ENCODE results near the gene PLTP. TPM values are rescaled to one million over a fixed set of nuclear protein-coding genes. Genes with fewer than 3 reads are reported as not detected.
"Not testable (repeated sequence)": the region's sequence is repeated elsewhere in the genome, so short reads cannot be mapped to it uniquely, and the experiment has no call there.

PLTP gene
- total RNA-seq, 1 experiment from 2014 or later = 0.37 TPM

- Mint-ChIP-seq H3K4me1 (ENCODE audit: insufficient read depth, unreplicated experiment) (peaks cover 8% of the 10 kb centered on the region), H3K9me3 (ENCODE audit: unreplicated experiment) (no peaks in the 10 kb centered on the region), H3K4me3 (ENCODE audit: unreplicated experiment) (no peak overlapping the region), H3K36me3 (ENCODE audit: insufficient read depth, unreplicated experiment) (no peaks in the 10 kb centered on the region), H3K27ac (ENCODE audit: low read depth, unreplicated experiment) (no peak overlapping the region), H3K27me3 (ENCODE audit: insufficient read depth, unreplicated experiment) (no peaks in the 10 kb centered on the region)
- no peak for DNase-seq (ENCODE audit: unreplicated experiment)
- intact Hi-C loops (cut with micrococcal nuclease) = no loop called here
- BruUV-seq (replicated peaks) = no TSS peak
- TF ChIP-seq CTCF (IDR thresholded peaks at IDR 0.05; ENCODE audit: unreplicated experiment) = no peak
- ChIA-PET CTCF (interaction anchor here (0.6 to 1.4 kb wide), 8 partner anchors 13 to 614 kb away, joined by 3 to 5 read pairs (median 4); partner anchors contain the start of gene CTSA), POLR2A (interaction anchor here (0.6 to 2.9 kb wide), 24 partner anchors 10 to 1188 kb away, joined by 3 to 49 read pairs (median 4); partner anchors contain the start of genes CTSA, NEURL2, PCIF1 and SNX21)
These were observed 7.1 kb downstream of the PLTP start for GRCh38 chr20:45904583-45905504.

- no peak for TF ChIP-seq CTCF (IDR thresholded peaks at IDR 0.05; ENCODE audit: unreplicated experiment)
- DNase-seq (ENCODE audit: unreplicated experiment) = no peak
- peaks cover 8% of the 10 kb centered on the region for H3K4me1 Mint-ChIP-seq (ENCODE audit: insufficient read depth, unreplicated experiment)
- CTCF ChIA-PET = interaction anchor here (0.5 kb wide), 1 partner anchor 891 kb away, joined by 4 read pairs; no protein-coding TSS in a partner anchor
- H3K4me3 Mint-ChIP-seq (ENCODE audit: unreplicated experiment) = no peak overlapping the region
- H3K9me3 Mint-ChIP-seq (ENCODE audit: unreplicated experiment) = no peaks in the 10 kb centered on the region
- peaks cover 7% of the 10 kb centered on the region for H3K36me3 Mint-ChIP-seq (ENCODE audit: insufficient read depth, unreplicated experiment)
- BruUV-seq (replicated peaks) = no TSS peak
- intact Hi-C loops (cut with micrococcal nuclease) = no loop called here
- POLR2A ChIA-PET = interaction anchor here (0.9 to 1.6 kb wide), 4 partner anchors 8 to 22 kb away, joined by 3 to 4 read pairs (median 3); no protein-coding TSS in a partner anchor
- H3K27me3 Mint-ChIP-seq (ENCODE audit: insufficient read depth, unreplicated experiment) = no peaks in the 10 kb centered on the region
- no peak overlapping the region for H3K27ac Mint-ChIP-seq (ENCODE audit: low read depth, unreplicated experiment)
These were observed 9.7 kb downstream of the PLTP start for GRCh38 chr20:45902199-45902701.

- intact Hi-C loops (cut with micrococcal nuclease); H3K4me1 Mint-ChIP-seq (ENCODE audit: insufficient read depth, unreplicated experiment); H3K27ac Mint-ChIP-seq (ENCODE audit: low read depth, unreplicated experiment); H3K27me3 Mint-ChIP-seq (ENCODE audit: insufficient read depth, unreplicated experiment); H3K9me3 Mint-ChIP-seq (ENCODE audit: unreplicated experiment); H3K36me3 Mint-ChIP-seq (ENCODE audit: insufficient read depth, unreplicated experiment); DNase-seq (ENCODE audit: unreplicated experiment); H3K4me3 Mint-ChIP-seq (ENCODE audit: unreplicated experiment); BruUV-seq (replicated peaks): not testable (repeated sequence)
- POLR2A ChIA-PET = interaction anchor here (0.9 to 1.5 kb wide), 4 partner anchors 7 to 43 kb away, joined by 3 to 4 read pairs (median 3); no protein-coding TSS in a partner anchor
- CTCF ChIA-PET = interaction anchor here (0.6 kb wide), 1 partner anchor 9 kb away, joined by 3 read pairs; no protein-coding TSS in a partner anchor
These were observed 10.6 kb downstream of the PLTP start for GRCh38 chr20:45901332-45901731.

- intact Hi-C loops (cut with micrococcal nuclease) = no loop called here
- Mint-ChIP-seq H3K27ac (ENCODE audit: low read depth, unreplicated experiment) (no peak overlapping the region), H3K4me1 (ENCODE audit: insufficient read depth, unreplicated experiment) (no peaks in the 10 kb centered on the region), H3K27me3 (ENCODE audit: insufficient read depth, unreplicated experiment) (no peaks in the 10 kb centered on the region), H3K4me3 (ENCODE audit: unreplicated experiment) (no peak overlapping the region), H3K9me3 (ENCODE audit: unreplicated experiment) (no peaks in the 10 kb centered on the region), H3K36me3 (ENCODE audit: insufficient read depth, unreplicated experiment) (peaks cover 16% of the 10 kb centered on the region)
- no TSS peak for BruUV-seq (replicated peaks)
- TF ChIP-seq CTCF (IDR thresholded peaks at IDR 0.05; ENCODE audit: unreplicated experiment) = no peak
- POLR2A ChIA-PET = interaction anchor here (0.7 to 2.2 kb wide), 4 partner anchors 10 to 23 kb away, joined by 3 to 7 read pairs (median 4); partner anchors contain the start of gene ZSWIM1
- CTCF ChIA-PET = interaction anchor here (0.6 to 0.7 kb wide), 2 partner anchors 54 to 523 kb away, joined by 3 read pairs; no protein-coding TSS in a partner anchor
- DNase-seq (ENCODE audit: unreplicated experiment) = no peak
These were observed 12.7 kb downstream of the PLTP start for GRCh38 chr20:45899046-45899835.
